ENCODE data around the gene VOPP1. TPM values are rescaled to one million over a fixed set of nuclear protein-coding genes. Genes with fewer than 3 reads are reported as not detected.

Gene VOPP1
- total and polyA plus RNA-seq, 5 experiments from 2014 or later, result 19.5 to 48.9 (median 31.5) TPM

DNA sequence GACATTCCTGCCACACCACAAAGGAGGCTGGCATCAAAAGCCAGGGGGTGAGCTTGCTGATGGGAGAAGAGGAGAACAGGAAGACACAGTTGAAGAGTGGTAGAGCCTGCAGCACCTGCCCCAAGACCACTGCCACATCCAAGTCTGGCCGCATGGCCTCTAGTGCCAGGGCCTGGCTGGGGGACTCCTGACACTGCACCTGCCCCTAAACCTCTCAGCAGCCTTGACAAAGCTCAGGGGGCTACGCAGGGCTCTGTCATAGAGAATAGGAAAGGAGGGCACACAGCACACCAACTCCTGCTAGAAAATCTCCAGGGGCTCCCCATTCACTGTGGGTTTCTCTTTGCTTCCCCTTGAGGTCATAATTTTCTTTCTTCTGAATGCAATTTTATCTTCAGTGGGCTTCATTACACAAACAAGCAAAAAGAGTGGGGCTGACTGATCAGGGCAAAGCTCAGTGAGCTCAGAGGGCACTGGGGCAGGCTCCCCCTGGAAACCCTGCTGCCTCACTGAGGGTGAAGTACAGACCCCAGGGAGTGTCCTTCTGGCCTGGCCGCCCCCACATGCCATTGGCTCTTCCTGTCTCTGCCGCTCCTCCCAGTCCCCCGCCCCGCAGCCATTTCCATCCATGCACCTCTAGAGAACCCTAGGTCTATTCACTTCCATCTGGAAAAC lies 37.2 kb downstream of the VOPP1 start:
- no peak for ATAC-seq
- Mint-ChIP-seq H3K9me3 (no peaks in the 10 kb centered on the region), H3K4me1 (peaks cover 63 to 93% (median 87%) of the 10 kb centered on the region in 4 donors), H3K27ac (peak overlapping the region; percentile 29 to 98 (median 81)), H3K27me3 (no peaks in the 10 kb centered on the region), H3K36me3 (peaks cover 0 to 2% (median 1%) of the 10 kb centered on the region in 3 donors), H3K4me3 (peak overlapping the region in 9 of 10 donors; percentile 52 to 85 (median 79))
- POLR2A ChIA-PET, result interaction anchor here (0.6 to 1.1 kb wide), 3 partner anchors 66 to 118 kb away, joined by 3 to 7 read pairs (median 3); no protein-coding TSS in a partner anchor
- peak in 1 of 10 donors; percentile 6 for DNase-seq

DNA sequence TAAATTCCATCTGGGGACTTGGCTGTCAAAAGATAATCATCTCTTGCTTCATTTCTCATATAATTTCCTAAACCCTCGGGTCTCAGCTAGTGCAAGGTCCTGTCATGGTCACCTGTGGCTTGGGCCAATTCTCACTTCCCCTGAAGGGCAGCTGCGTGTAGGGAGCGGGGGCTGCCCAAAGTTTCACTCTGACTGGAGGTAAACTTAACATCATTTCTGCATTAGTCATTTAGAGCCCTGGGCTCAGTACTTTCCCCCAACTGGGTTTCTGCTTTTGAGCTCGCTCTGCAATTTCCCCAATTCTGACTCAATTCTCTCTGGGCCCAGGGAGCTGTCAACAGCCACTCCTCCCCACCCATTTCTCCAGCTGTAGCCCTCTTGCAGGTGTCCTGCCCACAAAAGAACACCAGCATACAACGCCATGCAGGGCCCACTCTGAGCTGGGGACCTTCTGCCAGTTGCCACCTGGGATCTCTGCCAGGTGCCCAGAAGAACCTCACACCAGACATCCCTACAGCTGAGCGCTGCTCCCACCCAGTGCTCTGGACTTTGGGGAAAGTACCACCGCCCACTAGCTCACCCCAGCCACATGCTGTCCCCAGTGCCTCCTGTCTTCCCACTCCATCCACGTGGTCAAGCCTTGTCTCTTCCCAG lies 37.9 kb downstream of the VOPP1 start:
- ATAC-seq (peak in 1 of 2 donors; percentile 33), DNase-seq (peak in 1 of 10 donors; percentile 57)
- POLR2A ChIA-PET, result interaction anchor here (0.6 to 1.1 kb wide), 4 partner anchors 65 to 117 kb away, joined by 3 to 7 read pairs (median 4); no protein-coding TSS in a partner anchor
- peaks cover 0 to 2% (median 1%) of the 10 kb centered on the region in 3 donors for H3K36me3 Mint-ChIP-seq
- H3K4me1 Mint-ChIP-seq, result peaks cover 66 to 94% (median 89%) of the 10 kb centered on the region in 4 donors
- H3K27ac Mint-ChIP-seq, result peak overlapping the region; percentile 65 to 98 (median 82)
- H3K9me3 Mint-ChIP-seq, result no peaks in the 10 kb centered on the region
- H3K4me3 Mint-ChIP-seq, result peak overlapping the region; percentile 49 to 85 (median 75)
- H3K27me3 Mint-ChIP-seq, result no peaks in the 10 kb centered on the region

DNA sequence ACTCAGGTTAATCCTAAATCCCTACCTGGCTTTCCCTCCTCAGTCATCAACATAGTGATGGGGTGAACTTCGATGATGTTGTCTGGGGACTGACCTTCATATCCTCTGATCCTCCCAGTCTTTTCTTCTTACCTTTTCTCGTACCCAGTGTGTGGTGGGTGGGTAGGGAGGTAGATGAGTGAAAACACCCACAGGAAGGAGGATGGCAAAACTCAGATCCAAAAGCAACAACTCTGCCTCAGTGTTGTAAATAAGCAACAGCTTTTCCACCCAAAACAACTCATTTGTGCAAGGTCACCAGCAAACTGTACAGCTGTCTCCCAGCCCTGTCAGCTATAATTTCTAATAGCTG lies 38.6 kb downstream of the VOPP1 start:
- peak overlapping the region; percentile 23 to 85 (median 75) for H3K4me3 Mint-ChIP-seq
- POLR2A ChIA-PET, result interaction anchor here (0.7 to 1.4 kb wide), 5 partner anchors 19 to 100 kb away, joined by 3 to 4 read pairs (median 3); no protein-coding TSS in a partner anchor
- ATAC-seq, result peak in 1 of 2 donors; percentile 19

DNA sequence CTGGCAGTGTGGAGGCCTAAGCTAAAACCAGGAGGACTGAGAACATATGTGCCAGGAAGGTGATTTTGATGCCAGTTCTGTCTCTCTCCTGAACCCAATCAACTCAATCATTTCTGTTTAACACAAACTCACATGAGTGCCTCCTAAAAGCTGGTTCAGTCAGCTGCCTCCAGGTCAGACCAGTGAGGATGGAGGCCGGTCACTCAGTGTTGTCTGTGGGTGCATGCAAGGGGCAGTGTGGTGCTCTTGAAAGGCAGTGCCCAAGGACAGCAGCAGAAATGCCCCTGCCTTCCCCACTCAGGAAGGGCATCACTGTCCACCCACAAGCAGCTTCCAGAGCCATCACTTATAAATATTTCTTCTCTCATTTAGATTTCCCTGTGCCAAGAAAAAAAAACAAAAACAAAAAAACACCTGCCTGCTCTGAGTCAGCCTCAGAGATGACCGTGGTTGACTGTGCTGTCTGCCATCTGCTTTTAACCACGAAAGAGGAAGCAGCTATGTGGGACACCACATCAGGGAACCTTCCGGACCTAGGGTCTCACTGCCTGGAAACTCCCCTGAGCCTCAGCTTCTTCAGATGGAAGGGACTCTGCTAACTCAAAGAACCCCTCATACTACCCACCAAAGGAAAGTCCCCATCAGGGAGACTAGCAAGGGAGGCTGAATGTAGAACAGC lies 39.1 kb downstream of the VOPP1 start:
- POLR2A ChIA-PET, result interaction anchor here (0.7 to 1.4 kb wide), 4 partner anchors 18 to 65 kb away, joined by 3 to 4 read pairs (median 4); no protein-coding TSS in a partner anchor
- H3K36me3 Mint-ChIP-seq, result peaks cover 0 to 2% (median 1%) of the 10 kb centered on the region in 3 donors

More for the DNA sequence above, 38.6 kb downstream of the VOPP1 start:
- Mint-ChIP-seq H3K27me3 (no peaks in the 10 kb centered on the region), H3K27ac (peak overlapping the region; percentile 65 to 98 (median 82)), H3K9me3 (no peaks in the 10 kb centered on the region), H3K4me1 (peaks cover 66 to 93% (median 88%) of the 10 kb centered on the region in 4 donors), H3K36me3 (peaks cover 0 to 2% (median 1%) of the 10 kb centered on the region in 3 donors)
- no peak for DNase-seq

DNA sequence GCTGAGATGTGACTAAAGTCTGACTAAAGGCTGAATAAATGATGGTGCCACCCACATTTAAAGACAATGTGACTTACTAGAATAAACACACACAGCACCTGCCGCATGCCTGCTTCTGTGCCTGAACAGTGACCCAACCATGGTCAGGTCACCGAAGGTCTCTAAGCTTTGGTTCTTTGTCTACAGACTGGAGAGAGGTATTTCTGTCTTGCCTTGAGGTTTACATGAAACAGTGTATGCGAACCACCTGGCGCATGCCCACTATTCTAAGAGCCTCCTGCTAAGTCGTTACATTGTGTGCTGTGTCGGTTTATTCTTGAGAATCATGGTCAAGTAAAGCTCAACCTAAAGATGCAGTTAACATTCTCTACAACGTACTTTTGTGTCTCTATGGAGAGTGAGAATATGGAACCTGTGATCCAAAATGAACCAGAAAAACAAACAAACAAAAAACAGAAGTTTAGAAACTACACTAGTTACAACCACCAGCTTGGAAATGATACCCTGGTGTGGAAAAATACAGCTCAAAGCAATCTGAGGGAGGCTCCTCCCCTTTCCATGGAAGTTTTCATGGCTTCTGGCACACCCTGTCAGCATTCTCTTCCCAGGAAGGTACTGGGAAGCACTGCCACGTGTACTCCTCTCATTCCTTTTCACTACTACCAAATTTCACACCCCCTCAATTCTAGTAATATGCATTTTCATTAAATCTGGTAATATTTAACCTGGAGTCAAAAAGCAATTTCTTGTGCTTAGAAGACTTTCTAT lies 40.0 kb downstream of the VOPP1 start:
- H3K4me3 Mint-ChIP-seq, result peak overlapping the region in 8 of 10 donors; percentile 48 to 85 (median 70)
- DNase-seq (no peak), ATAC-seq (no peak)
- POLR2A ChIA-PET, result interaction anchor here (0.6 to 1.4 kb wide), 2 partner anchors 21 to 41 kb away, joined by 3 to 4 read pairs; no protein-coding TSS in a partner anchor
- H3K4me1 Mint-ChIP-seq, result peaks cover 55 to 82% (median 76%) of the 10 kb centered on the region in 4 donors
- H3K9me3 Mint-ChIP-seq, result no peaks in the 10 kb centered on the region
- H3K27ac Mint-ChIP-seq, result peak overlapping the region in 7 of 10 donors; percentile 20 to 98 (median 83)
- H3K36me3 Mint-ChIP-seq, result peaks cover 0 to 2% (median 1%) of the 10 kb centered on the region in 3 donors
- H3K27me3 Mint-ChIP-seq, result no peaks in the 10 kb centered on the region

More for the DNA sequence above, 39.1 kb downstream of the VOPP1 start:
- Mint-ChIP-seq H3K27ac (peak overlapping the region in 9 of 10 donors; percentile 22 to 98 (median 82)), H3K27me3 (no peaks in the 10 kb centered on the region), H3K9me3 (no peaks in the 10 kb centered on the region), H3K4me1 (peaks cover 62 to 88% (median 83%) of the 10 kb centered on the region in 4 donors), H3K4me3 (peak overlapping the region; percentile 23 to 85 (median 75))
- DNase-seq, result peak in 9 of 10 donors; percentile 48 to 79 (median 65)
- peak; percentile 79 to 91 for ATAC-seq

DNA sequence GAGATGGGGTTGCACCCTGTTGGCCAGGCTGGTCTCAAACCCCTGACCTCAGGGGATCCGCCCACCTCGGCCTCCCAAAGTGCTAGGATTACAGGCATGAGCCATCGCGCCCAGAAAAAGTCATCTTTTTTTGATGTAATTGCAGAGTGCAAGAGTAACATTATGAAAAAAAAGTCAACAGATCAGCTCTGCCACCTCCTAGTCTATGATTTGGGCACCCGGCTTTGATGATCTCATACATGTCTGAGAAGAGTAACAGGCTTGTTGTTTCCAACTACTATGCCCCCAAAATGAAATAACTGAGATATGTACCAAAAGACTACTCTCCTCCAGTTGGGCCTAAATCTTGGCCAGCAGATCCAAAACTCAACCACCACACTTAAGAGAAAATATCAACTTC lies 40.8 kb downstream of the VOPP1 start:
- no peak for DNase-seq
- Mint-ChIP-seq H3K4me1 (peaks cover 47 to 82% (median 73%) of the 10 kb centered on the region in 4 donors), H3K36me3 (peaks cover 0 to 2% (median 1%) of the 10 kb centered on the region in 3 donors), H3K9me3 (no peaks in the 10 kb centered on the region), H3K4me3 (peak overlapping the region in 4 of 10 donors; percentile 26 to 66 (median 44)), H3K27ac (peak overlapping the region in 5 of 10 donors; percentile 27 to 91 (median 61)), H3K27me3 (no peaks in the 10 kb centered on the region)
- no peak for ATAC-seq
- POLR2A ChIA-PET, result interaction anchor here (0.6 kb wide), 1 partner anchor 22 kb away, joined by 3 read pairs; no protein-coding TSS in a partner anchor

DNA sequence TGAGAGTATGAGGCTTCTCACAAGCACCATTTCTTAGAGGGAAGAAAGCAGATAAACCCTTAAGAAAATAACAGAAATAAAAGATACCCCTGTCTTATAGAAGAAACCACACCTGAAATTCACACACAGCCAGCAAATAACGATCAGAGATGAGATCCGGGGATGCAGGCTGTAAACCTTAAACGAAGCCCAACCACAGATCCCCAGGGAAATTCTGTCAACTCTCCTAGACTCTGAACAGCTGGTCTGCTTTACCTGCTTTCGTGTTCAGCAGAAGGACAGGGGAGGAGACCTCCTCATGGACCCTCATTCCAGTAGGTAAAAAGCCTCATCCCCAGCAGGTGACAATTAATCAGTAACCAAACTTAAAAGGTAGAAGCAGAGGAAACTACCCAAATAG lies 45.0 kb downstream of the VOPP1 start:
- H3K4me1 Mint-ChIP-seq, result peaks cover 20 to 74% (median 56%) of the 10 kb centered on the region in 4 donors
- ATAC-seq (no peak), DNase-seq (no peak)
- H3K27me3 Mint-ChIP-seq, result no peaks in the 10 kb centered on the region
- H3K36me3 Mint-ChIP-seq, result peaks cover 0 to 6% (median 1%) of the 10 kb centered on the region in 3 donors
- H3K9me3 Mint-ChIP-seq, result no peaks in the 10 kb centered on the region
- H3K27ac Mint-ChIP-seq, result peak overlapping the region in 1 of 10 donors; percentile 20
- H3K4me3 Mint-ChIP-seq, result no peak overlapping the region
- POLR2A ChIA-PET, result no interaction called here

DNA sequence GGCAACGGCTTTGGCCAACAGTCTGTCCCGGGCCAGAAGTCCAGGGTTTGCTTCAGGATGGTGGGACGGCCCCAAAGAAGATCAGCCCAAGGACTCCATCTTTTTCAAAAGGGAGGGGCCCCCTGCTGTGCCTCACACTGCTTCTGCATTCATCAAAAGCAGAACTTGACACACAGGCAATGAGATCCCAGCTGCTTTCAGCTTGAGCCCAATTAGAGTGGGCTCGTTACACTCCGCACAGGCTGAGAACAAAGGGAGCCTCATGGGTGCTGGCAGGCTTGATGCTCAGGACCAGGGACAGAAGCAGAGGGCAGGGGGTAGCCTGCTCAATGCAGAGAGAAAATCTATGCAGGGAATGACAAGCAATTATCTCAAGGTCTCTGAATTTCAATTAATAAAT lies 45.5 kb downstream of the VOPP1 start:
- Mint-ChIP-seq H3K4me1 (peaks cover 21 to 72% (median 52%) of the 10 kb centered on the region in 4 donors), H3K9me3 (no peaks in the 10 kb centered on the region), H3K27me3 (no peaks in the 10 kb centered on the region), H3K4me3 (no peak overlapping the region), H3K27ac (peak overlapping the region in 2 of 10 donors; percentile 17 to 20), H3K36me3 (peaks cover 0 to 5% (median 1%) of the 10 kb centered on the region in 3 donors)
- DNase-seq (no peak), ATAC-seq (peak in 1 of 2 donors; percentile 35)
- POLR2A ChIA-PET, result no interaction called here

DNA sequence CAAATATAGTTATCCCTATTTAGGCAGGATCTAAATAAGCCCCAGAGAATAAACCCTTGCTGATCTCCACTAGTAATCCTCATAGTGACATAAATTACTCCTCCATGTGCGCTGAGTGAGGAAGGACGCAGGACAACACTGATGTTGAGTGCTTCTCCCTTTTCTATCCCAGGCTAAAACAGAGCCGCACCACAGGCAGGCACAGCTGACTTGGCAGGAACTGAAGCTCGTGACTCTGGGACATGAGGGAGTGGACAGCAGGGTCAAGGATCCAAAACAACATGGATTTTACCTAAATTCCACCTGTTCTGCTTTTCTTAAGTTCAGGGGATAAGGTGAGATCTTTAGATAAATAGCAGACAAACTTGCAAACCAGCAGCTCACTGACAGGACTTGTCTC lies 46.0 kb downstream of the VOPP1 start:
- POLR2A ChIA-PET, result no interaction called here
- no peak overlapping the region for H3K4me3 Mint-ChIP-seq
- ATAC-seq (no peak), DNase-seq (no peak)
- H3K9me3 Mint-ChIP-seq, result no peaks in the 10 kb centered on the region
- peaks cover 18 to 70% (median 49%) of the 10 kb centered on the region in 4 donors for H3K4me1 Mint-ChIP-seq
- peak overlapping the region in 2 of 10 donors; percentile 11 to 17 for H3K27ac Mint-ChIP-seq
- H3K36me3 Mint-ChIP-seq, result peaks cover 0 to 5% (median 0%) of the 10 kb centered on the region in 3 donors
- no peaks in the 10 kb centered on the region for H3K27me3 Mint-ChIP-seq

DNA sequence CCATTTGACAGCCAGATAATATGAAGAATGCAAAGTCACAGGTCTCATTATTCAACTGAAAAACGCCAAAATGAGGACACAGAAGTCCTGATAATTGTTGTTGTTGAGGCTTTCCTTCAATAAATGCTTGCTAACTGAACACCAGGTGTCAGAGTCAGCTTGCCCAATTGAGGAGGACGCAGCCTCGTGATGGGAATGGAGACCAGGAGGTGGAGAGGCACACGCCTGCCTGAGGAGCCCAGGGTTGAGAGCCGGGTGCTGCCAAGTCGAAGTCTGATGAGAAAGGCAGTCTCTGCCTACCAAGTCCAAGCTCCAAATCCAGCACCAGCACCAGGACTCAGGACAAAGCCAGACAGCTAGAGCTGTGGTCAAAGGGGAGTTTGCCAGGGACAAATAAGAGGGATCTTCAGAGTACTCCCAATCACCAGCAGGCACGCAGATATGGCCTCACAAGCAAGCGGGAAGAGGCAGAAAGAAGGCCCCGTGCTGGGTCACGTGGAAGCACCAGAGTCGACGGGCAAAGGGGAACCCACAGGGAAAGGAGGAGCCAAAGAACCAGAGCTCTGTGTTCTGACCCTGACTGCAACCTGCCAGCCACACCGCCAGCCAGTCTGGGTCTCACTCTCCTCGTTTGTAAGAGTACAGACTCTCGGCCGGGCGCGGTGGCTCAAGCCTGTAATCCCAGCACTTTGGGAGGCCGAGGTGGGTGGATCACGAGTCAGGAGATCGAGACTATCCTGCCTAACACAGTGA lies 47.6 kb downstream of the VOPP1 start:
- ATAC-seq (no peak), DNase-seq (no peak)
- Mint-ChIP-seq H3K4me3 (no peak overlapping the region), H3K4me1 (peaks cover 19 to 60% (median 44%) of the 10 kb centered on the region in 4 donors), H3K36me3 (peaks cover 0 to 19% (median 0%) of the 10 kb centered on the region in 3 donors), H3K9me3 (no peaks in the 10 kb centered on the region), H3K27me3 (no peaks in the 10 kb centered on the region), H3K27ac (peak overlapping the region in 3 of 10 donors; percentile 26 to 86 (median 80))
- POLR2A ChIA-PET, result no interaction called here

DNA sequence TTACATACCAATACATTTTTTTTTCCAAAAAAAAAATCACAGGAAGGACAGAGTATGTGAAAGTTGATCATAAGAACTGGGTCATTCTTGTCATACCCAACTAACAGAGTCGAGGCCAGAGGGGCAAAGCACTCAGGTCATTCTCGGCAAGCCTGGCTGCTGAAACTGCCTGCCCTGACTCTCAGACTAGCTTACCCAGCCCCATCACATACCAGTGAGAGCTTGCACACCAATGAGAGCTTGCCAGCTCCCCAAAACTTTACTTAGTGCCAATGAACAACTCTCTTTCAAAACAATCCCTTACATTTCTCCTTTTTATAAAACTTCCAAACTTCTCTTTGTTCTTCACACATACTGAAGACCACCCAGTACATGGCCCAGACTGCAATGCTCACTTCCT lies 48.9 kb downstream of the VOPP1 start:
- Mint-ChIP-seq H3K9me3 (no peaks in the 10 kb centered on the region), H3K4me1 (peaks cover 16 to 56% (median 41%) of the 10 kb centered on the region in 4 donors), H3K27me3 (no peaks in the 10 kb centered on the region), H3K27ac (peak overlapping the region in 3 of 10 donors; percentile 4 to 26 (median 11)), H3K36me3 (peaks cover 0 to 33% (median 0%) of the 10 kb centered on the region in 3 donors), H3K4me3 (no peak overlapping the region)
- POLR2A ChIA-PET, result no interaction called here
- no peak for ATAC-seq
- no peak for DNase-seq
